Measurements from ENCODE around the gene PRKCE. TPM values are rescaled to one million over a fixed set of nuclear protein-coding genes. Genes with fewer than 3 reads are reported as not detected.

PRKCE gene
- total and polyA plus RNA-seq, 11 donors, result 4.1 to 22.3 (median 16.2) TPM

DNA sequence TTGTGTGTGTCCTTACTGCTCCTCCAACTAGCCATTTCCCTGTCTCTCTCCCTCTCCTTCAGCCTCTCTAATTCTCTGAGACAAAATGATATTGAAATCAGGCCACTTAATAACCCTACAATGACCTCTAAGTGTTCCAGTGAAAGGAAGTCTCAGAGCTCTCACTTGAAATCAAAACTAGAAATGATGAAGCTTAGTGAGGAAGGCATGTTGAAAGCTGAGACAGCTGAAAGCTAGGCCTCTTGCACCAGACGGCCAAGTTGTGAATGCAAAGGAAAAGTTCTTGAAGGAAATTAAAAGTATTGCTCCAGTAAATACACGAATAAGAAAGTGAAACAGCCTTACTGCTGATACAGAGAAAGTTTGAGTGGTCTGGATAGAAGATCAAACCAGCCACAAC, 72.9 kb downstream of the PRKCE start:
- TF ChIP-seq POLR2A (IDR thresholded peaks at IDR 0.05), result no peak
- TF ChIP-seq, protein P1, sequence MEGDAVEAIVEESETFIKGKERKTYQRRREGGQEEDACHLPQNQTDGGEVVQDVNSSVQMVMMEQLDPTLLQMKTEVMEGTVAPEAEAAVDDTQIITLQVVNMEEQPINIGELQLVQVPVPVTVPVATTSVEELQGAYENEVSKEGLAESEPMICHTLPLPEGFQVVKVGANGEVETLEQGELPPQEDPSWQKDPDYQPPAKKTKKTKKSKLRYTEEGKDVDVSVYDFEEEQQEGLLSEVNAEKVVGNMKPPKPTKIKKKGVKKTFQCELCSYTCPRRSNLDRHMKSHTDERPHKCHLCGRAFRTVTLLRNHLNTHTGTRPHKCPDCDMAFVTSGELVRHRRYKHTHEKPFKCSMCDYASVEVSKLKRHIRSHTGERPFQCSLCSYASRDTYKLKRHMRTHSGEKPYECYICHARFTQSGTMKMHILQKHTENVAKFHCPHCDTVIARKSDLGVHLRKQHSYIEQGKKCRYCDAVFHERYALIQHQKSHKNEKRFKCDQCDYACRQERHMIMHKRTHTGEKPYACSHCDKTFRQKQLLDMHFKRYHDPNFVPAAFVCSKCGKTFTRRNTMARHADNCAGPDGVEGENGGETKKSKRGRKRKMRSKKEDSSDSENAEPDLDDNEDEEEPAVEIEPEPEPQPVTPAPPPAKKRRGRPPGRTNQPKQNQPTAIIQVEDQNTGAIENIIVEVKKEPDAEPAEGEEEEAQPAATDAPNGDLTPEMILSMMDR (IDR thresholded peaks at IDR 0.05), result no peak
- H3K36me3 ChIP-seq, result no peaks in the 10 kb centered on the region
- WGBS, 4 donors, result 27 to 48% (median 30%) methylated on average over 2 of the region's 2 CpGs
- no peak overlapping the region for H3K4me3 ChIP-seq
- no peaks in the 10 kb centered on the region for H3K27me3 ChIP-seq
- peak in 1 of 4 donors; percentile 10 for ATAC-seq
- H3K27ac ChIP-seq, result peak overlapping the region in 5 of 12 donors; percentile 4 to 79 (median 22)
- H3K9me3 ChIP-seq, result no peaks in the 10 kb centered on the region
- H3K4me1 ChIP-seq, result peaks cover 0 to 44% (median 19%) of the 10 kb centered on the region in 12 donors
- DNase-seq, result no peak
- intact Hi-C loops (cut with DNase I), result no loop called here

DNA sequence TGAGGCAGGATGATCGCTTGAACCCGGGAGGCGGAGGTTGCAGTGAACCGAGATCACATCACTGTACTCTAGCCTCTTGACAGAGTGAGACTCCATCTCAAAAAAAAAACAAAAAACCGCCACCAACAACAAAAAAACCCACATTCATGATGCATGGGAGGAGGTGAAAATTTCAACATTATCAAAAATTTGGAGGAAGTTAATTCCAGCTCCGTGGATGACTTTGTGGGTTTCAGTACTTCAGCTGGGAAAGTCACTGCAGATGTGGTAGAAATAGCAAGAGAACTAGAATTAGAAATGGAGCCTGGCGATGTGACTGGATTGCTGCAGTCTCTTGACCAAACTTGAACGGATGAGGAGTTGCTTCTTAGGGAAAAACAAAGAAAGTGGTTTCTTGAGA, 74.3 kb downstream of the PRKCE start:
- intact Hi-C loops (cut with DNase I), result no loop called here
- Histone ChIP-seq H3K9me3 (no peaks in the 10 kb centered on the region), H3K36me3 (no peaks in the 10 kb centered on the region), H3K27me3 (no peaks in the 10 kb centered on the region), H3K27ac (no peak overlapping the region), H3K4me3 (no peak overlapping the region), H3K4me1 (peaks cover 0 to 53% (median 19%) of the 10 kb centered on the region in 12 donors)
- DNase-seq (no peak), ATAC-seq (no peak)
- TF ChIP-seq, protein P1 (IDR thresholded peaks at IDR 0.05), result no peak
- no peak for TF ChIP-seq POLR2A (IDR thresholded peaks at IDR 0.05)
- WGBS, 4 donors, result 91 to 96% (median 95%) methylated on average over 8 of the region's 8 CpGs

DNA sequence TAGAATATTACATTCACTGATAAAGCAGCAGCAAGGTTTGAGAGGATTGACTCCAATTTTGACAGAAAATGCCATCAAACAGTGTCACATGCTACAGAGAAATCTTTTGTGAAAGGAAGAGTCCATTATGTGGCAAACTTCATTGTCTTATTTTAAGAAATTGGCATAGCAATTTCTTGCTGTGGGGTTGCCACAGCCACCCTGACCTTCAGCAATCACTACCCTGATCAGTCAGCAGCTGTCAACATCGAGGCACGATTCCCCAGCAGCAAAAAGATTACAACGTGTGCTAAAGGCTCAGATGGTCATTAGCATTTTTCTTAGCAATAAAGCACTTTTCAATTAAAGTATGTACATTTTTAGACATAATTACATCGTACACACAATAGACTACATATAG, 74.7 kb downstream of the PRKCE start:
- peaks cover 0 to 57% (median 19%) of the 10 kb centered on the region in 12 donors for H3K4me1 ChIP-seq
- 59 to 72% (median 64%) methylated on average over 4 of the region's 4 CpGs for WGBS, 4 donors
- no peaks in the 10 kb centered on the region for H3K27me3 ChIP-seq
- no peak for ATAC-seq
- intact Hi-C loops (cut with DNase I), result no loop called here
- DNase-seq, result no peak
- H3K9me3 ChIP-seq, result no peaks in the 10 kb centered on the region
- H3K4me3 ChIP-seq, result no peak overlapping the region
- no peaks in the 10 kb centered on the region for H3K36me3 ChIP-seq
- no peak overlapping the region for H3K27ac ChIP-seq
- TF ChIP-seq, protein P1 (IDR thresholded peaks at IDR 0.05), result no peak
- TF ChIP-seq POLR2A (IDR thresholded peaks at IDR 0.05), result no peak

GRCh38 chr2:45728458-45728942, 77.0 kb downstream of the PRKCE start:
- ATAC-seq (no peak), DNase-seq (no peak)
- 90 to 93% (median 92%) methylated on average over 4 of the region's 4 CpGs for WGBS, 4 donors
- Histone ChIP-seq H3K36me3 (no peaks in the 10 kb centered on the region), H3K27me3 (no peaks in the 10 kb centered on the region), H3K9me3 (no peaks in the 10 kb centered on the region), H3K4me3 (no peak overlapping the region), H3K4me1 (peaks cover 0 to 56% (median 14%) of the 10 kb centered on the region in 12 donors), H3K27ac (no peak overlapping the region)
- TF ChIP-seq, protein P1 (IDR thresholded peaks at IDR 0.05), result no peak
- no peak for TF ChIP-seq POLR2A (IDR thresholded peaks at IDR 0.05)
- intact Hi-C loops (cut with DNase I), result no loop called here
